NCI-H345 (cell line): ENCODE results near the gene KCNMA1.

ENCODE experiments used
- DNase-seq: peaks from one replicate; lab custom pipeline; 2025; lab: John Stamatoyannopoulos, UW

The KCNMA1 gene

DNA sequence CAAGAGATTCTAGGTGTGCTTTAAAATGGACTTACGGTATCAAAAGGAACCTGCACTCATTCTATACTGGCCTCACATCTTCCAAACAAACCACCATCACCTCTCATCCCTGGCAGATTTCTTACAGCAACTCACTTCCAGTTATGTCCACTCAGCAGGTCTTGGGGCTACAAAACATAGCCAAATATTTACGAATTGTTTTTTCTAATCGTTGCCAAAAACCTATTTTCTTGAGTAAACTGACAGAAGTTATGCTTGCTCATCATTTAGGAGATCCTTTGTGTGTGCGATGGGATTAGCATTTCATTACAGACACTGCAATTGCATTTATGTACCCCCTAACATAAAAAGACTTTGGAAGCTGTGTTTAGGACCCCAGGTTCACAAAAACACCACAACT lies 2.7 kb downstream of the KCNMA1 start:
- no peak for DNase-seq

- DNase-seq, result no peak
These were observed 4.2 kb downstream of the KCNMA1 start for GRCh38 chr10:77633376-77633775.

DNA sequence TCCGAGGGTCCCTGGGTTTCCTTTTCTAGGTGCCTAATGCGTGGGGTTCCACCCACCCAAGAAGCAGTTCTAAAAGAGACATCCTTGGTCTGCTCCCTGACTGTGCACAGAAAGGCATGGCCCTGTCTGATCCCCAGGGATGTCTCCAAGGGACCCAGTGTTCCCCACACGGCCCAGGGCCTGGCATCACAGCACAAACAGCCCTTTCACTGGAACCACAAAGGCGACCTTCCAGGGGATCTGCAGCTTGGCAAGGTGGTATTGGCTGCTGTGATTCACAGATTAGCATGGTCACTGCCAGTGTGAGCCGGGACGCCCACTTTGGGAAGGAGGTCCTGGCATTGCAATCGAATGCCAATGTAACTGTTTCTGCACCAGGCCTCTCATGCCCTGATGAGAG lies 6.4 kb downstream of the KCNMA1 start:
- DNase-seq, result no peak

DNA sequence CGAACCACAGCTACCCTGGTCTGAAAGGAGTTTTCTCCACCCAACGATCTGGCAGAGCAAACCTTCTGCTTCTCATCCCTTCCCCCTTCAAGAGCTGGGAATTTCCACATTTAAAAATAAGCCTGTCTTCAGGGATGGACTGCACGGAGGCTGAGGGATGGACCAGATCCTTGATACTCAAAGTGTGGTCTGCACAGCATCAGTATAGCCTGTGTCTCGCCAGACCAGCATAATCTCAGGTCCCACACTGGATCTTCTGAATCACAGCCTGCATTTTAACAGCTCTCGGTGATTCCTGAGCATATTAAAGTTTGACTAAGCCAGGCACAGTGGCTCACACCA lies 7.1 kb downstream of the KCNMA1 start:
- no peak for DNase-seq

DNA sequence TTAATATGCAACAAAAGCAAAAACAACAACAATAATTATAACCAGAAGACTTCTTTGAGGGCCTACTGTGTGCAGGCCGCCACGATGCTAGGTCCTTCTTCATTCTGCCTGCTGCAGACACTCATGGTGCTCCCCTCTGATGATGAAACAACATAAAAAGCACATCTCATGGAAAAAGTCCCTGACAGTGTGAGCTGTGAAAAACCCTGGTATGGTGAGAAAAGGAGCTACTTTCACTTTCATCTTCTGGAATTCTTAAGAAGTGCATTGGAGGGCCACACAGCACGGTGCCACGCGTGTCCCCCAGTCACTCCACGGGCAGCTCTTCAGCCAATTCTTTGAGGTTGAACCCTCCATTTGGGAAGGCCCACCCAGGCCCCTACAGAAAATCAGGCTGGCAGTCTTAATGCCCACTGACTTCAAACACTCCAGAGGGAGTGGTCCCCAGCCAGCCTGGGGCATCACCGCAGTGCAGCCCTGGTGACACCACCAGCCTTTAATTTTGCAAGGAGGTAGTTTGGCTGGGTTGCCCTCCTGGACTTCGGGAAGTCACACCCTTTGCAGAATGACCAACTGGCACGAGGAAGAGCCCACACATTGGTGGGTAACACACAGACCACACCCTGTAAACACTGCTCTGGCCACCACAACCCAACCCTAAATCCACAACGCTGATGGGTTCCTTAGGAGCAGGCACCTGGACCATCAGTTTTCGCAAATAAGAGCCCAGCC lies 7.7 kb downstream of the KCNMA1 start:
- no peak for DNase-seq

GRCh38 chr10:77628906-77629730 lies 8.5 kb downstream of the KCNMA1 start:
- DNase-seq, result no peak

- no peak for DNase-seq
These were observed 11.2 kb downstream of the KCNMA1 start for GRCh38 chr10:77626266-77626935.

GRCh38 chr10:77625379-77625778 lies 12.2 kb downstream of the KCNMA1 start:
- DNase-seq, result no peak

DNA sequence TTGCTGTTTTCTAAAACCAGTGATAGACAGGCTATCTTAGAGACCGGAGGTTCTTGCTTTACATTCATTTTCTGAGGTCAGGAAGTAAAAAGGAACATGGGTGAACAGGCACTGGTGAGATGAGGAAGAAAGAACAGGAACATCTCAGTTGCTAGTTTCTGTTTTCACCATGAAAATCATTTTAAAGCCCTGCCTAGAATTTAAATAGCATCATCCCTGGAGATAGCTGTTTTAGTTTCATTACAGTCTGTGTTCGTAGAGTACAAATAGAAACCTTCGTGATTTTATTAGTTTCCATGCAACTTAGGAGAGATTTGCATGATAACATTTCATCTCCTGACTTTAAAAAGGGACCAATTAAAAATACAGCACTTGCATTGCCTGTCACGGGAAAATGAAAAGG lies 14.7 kb downstream of the KCNMA1 start:
- DNase-seq, result no peak

DNA sequence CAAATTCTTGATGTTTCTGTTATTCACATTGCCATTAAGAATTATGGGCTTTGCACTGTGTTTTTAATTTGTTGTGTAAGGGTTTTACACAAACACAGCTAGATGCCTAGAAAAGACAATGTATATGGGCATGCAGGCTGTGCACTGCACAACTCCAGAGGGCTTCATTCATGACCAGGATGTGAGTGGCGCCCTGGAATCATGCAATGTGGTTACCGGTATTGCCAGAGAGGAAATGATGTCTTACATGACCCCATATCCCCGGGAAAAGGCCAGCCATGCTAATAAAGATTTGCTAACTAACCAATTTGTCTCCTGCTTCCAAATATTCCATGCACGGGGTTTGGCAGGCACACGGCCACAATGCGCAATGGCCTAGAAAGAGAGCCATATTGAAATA lies 16.9 kb downstream of the KCNMA1 start:
- DNase-seq, result no peak

DNA sequence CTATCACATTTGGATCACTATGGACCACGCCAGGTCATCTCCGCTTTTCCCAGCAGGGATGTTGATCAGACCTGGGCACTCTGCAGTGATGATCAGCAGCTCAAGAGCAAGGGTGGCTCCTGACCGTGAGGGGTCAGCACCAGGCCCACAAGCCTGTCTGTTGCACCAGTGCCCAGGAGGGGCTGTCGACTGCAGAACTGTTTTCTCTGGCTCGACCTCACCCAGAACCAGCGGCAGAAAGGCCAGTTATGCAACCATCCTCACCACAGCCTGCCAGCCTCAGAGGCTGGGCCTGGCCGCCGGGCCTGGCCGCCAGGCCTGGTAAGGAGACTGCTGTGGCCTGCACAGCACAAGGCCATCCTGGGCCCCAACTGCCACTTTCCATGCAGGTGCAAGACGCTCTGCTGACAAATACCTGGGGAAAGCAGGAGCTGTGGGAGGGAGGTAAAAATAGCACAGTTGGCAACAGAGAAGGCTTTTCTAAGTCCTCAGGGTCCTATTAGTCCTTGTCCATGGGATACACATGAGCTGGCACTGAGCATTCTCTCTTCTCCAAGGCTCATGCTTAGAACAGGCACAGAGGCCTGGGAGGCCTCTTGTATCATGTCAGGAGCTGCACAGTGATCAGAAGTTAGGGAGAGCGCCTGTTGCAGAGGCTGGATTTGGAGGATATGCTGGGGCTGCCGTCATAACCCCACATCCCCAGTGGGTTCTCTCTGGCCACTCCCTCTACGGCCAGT lies 17.5 kb downstream of the KCNMA1 start:
- DNase-seq, result peak; percentile 32

DNA sequence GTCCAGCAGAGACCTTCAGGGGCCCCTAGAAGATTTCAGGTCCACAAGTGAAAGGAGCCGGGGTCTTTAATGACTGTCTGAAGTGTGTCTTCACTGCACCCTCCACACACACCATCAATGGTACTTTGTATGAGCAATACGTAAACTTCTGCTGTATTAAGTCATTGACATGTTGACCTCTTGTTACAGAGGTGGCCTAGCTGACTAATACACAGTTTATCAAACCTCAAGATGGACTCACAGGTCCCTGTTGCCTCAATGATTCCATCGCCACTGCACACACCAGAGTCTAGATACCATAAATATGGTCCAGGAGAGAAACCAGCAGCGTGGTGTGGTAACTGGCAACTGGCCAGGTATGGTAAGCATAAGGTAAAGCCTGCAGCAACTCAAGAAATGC lies 19.5 kb downstream of the KCNMA1 start:
- DNase-seq, result no peak

- DNase-seq, result no peak
These were observed 20.8 kb downstream of the KCNMA1 start for GRCh38 chr10:77616766-77617165.

- DNase-seq, result no peak
These were observed 22.6 kb downstream of the KCNMA1 start for GRCh38 chr10:77614778-77615625.

DNA sequence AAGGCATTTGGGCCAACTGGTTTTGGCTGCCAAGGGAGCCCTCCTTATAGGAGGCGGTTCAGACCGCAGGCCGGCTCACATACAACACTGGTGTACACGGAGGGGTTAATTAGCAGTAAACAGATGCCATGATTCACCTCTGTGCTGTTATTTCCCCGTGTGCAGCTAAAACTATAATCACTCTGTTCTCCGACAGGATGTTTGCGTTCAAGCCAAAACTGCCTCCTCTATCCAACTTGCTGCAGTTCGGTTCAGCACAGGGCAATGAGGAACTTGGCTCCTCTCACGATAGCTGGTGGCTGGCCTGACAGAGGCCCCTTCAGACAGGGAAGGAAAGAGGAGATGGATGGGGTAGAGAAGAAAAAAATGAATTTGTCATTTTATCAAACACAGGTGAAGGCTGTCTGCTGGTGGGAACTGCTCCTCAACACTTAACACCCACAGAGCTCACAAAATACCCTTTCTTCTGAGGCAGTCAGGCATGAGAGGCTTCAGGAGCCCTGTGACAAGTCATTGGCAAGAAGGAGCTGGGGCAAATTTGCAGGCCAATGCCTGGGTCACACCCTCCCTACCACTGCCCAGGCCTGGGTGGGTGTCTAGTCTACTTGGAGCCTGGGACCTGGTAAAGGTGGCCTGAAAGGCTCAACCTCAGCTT lies 24.0 kb downstream of the KCNMA1 start:
- DNase-seq, result no peak

DNA sequence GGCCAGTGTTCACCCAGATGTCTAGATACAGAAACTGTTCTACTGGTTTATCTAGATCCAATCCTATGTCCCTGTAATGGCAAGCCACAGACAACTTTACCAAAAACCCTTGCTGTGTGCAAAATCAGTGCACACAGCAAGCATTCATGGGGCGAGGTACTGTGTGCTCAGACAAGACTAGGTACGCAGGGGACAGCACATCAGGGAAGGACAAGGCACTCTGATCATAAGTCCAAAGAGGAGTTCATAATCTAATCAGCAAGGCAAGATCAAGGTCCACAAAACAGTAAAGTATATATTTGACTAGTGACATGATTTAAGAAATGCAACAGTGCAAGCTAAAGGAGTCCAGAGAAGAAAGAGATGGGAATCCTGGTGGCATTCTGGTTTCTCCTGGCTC lies 25.9 kb downstream of the KCNMA1 start:
- DNase-seq, result no peak

DNA sequence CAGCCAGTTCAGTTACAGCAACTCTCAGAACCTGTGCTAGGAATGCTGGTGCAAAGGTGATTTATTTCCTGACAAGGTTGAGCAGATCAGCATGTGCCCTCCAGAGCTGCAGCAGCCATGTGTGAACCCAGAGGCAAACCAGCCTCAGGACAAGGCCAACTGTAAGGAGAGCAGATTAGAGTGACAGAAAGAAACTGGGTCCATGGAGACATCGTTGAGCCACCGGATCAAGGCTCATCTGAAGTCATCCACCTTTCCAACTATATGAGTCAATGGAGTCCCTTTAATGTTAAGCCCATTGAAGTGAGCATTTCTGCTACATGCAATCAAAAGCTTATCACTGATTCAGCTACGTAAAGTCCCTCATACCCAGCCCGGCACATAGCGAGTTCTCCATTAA lies 26.4 kb downstream of the KCNMA1 start:
- no peak for DNase-seq

DNA sequence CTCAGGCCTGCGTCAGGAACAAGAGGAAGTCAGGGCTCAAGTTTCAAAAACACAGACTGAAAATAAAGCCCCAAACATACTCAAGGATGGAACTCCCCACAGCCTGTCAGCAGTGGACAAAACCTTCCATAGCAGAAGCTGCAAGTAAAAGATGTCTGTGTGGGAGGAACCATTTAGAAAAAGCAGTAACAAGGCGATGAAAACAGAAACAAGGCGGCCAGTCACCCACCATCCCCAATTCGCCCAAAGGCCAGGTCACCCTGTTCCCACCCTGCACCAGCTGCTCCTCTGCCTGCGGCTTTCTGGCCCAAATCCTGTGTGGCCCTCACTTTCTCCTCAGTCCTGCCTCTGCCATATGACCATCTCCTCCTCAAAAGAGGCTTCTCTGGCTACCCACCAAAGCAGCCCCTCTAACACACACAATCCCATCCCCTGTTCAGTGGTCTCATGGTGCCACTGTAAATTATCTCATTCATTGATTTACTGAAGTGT lies 27.8 kb downstream of the KCNMA1 start:
- no peak for DNase-seq

DNA sequence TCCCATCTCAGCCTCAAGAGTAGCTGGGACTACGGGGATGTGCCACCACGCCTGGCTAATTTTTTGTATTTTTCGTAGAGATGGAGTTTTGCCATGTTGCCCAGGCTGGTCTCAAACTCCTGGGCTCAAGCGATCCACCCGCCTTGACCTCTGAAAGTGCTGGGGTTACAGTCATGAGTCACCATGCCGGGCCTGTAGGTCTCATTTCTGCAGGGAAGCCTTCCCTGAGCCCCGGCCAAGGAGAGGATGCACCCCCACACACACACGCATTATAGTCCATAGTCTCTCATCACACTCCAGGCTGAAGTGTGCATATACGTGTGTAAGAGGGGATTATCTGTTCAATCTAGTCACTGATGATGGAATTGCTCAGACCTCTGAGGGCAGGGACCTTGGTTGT lies 29.3 kb downstream of the KCNMA1 start:
- no peak for DNase-seq

DNA sequence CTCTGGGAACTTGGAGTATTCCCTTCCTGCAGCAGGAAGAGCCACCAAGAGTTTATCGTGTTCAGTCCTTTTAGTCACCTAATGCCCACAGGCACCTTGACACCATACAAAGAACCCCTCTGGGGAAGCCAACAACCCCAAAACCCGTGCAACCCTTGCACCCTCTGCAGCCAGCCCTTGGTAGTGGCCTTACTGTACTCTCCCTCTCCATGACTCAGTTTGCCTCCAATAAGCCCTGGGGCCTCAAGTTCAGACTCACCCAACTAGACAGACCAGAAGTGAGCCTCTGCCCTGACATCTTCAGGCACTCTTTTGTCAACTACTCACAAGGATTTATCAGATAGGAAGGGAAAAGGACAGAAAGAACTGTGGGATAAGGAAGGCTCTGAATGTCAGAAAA lies 30.9 kb downstream of the KCNMA1 start:
- no peak for DNase-seq

DNA sequence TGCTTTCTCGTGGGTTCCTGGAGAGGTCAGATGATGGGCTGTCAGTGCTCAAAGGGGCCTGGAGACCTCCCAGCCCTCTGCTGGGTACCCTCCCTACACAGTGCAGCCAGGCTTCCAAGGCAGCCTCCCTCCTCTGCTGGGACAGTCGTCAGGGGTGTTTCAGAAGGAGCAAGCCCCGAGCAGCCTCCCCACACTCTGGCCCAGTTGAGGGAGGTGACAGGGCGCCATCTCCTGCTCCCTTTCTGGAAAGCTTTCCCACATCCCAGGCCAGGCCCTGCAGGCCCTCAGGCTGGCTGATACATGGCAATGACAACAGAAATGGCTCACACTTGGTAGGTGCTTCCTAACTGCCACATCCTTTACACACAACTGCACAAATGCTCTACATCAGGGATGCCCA lies 32.1 kb downstream of the KCNMA1 start:
- no peak for DNase-seq
